GM18861 (cell line): ENCODE results near the gene TUG1.

Source experiments
- ATAC-seq: cut with Tn5 transposase; IDR thresholded peaks from one replicate; pipeline ENCODE4 v1.9.1; 2021; ENCODE audit not compliant: unreplicated experiment

Gene TUG1

DNA sequence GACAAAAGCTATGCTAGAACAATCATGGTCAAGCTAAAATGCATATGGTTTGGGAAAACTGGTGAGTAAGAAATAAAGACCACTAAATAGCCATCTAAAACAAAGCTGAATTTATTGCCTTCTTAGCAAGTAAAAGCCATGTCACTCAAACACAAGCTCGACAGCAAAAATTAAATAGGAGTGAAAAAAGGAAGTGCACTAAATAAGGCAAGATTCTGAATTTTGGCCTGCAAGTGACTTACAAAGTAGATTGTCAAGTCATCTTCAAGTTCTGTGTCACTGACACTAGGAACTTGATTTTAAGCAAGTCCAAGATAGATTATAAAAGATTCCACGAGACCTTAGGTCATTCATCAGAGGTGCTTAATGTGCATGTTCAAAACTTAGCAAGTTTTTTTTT, 27.4 kb downstream of the TUG1 start:
- ATAC-seq: no peak

DNA sequence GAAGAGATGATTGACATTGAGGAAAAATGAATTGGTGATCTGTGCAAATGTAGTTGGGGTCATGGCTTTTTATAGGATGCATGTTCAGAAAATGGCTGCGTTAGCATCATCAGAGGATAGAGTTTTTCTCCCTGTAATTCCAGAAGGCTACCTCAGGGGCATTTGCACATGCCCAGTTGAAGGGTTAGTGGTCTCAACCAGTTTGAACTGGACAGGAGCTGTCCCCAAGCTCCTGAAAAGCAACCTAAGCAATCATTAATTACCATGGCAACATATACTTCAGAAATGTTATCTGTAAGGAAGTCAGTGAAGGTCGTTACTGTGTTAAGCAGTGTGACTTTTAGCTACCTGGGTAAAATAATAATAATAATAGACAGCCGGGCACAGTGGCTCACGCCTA, 29.3 kb downstream of the TUG1 start:
- no peak for ATAC-seq

DNA sequence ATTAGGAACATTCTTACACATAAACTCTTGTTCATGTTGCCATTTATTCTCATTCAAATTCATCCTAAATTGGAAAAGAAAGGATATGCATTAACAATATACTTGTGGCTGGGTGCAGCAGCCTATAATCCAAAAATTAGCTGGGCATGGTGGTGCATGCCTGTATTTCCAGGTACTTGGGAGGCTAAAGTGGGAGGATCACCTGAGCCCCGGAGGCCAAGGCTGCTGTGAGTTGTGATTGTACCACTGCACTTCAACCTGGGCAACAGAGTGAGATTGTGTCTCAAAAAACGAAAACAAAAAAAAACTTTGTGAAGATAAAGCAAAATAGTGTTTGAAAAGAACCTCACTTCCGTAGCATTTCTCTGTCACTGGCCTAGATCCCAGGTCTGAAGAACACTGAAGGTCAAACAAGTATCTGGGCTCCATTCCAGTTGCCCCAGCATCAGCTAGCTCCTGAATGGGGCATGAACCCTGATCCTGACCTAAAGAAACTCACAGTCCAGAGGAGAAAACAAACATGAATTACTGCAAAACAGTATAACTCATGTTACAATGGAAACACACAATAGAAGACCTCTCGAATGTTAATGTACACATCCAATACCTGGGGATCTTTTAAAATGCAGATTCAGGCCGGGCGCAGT, 32.2 kb downstream of the TUG1 start:
- no peak for ATAC-seq

DNA sequence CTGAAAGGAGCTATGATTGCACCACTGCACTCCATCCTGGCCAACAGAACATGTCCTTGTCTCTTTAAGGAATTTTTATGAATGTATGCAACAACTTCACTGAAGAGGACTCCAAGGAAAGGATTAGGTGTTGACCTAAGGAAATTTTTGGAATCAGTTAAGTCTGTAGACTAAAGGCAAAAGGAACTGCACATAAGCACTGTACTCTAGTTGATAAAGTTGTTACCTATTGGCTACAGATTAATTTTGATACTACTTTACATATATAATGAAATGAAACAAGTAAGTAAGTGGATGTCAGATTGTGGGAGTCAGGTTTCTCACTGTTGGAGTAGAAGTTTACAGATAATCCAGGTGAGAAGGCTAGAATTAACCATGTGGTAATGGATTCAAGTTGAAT, 36.5 kb downstream of the TUG1 start:
- ATAC-seq: no peak

DNA sequence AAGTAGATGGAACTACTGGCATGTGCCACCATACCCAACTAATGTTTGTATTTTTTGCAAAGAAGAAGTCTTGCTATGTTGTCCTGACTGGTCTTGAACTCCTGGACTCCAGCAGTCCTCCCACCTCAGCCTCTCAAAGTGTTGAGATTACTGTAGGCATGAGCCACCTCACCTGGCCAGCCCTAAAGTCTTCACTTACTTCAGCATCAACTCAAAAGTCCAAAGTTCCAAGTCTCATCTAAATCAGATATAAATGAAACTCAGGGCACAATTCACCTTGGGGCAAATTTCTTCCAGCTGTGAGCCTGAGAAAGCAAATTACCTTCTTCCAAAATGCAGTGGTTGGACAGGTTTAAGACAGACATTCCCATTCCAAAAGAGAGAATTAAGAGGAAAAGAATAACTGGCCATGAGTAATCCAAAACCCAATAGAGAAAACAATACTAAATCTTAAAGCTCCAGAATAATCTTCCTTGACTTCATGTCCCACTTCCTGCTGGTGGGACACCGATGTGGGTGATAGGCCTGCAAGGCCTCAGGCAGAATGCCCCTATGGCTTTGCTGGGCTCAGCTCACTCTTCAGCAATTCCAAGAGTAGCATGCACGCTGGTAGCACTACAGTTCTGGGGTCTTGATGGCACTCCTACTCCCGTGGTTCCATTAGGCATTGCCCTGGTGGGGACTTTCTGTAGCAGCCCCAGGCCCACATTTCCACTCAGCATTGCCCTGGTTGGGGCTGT, 50.3 kb downstream of the TUG1 start:
- no peak for ATAC-seq

DNA sequence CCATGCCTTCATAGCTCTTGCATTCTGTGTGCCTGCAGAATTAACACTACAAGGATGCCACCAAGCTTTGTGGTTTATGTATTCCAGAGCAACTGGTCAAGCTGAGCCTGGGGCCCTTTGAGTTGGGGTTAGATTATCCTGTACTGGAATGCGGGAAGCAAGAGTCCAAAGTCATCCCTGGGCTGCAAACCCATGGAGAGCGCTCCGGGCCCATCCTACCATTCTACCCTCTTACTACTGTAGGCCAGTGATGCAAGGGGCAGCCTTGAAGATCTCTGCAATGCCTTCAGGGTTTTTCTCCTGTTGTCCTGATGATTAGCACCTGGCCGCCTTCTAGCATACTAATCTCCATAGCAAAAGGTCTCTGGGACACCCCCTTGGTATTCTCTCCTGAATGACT, 51.3 kb downstream of the TUG1 start:
- no peak for ATAC-seq

DNA sequence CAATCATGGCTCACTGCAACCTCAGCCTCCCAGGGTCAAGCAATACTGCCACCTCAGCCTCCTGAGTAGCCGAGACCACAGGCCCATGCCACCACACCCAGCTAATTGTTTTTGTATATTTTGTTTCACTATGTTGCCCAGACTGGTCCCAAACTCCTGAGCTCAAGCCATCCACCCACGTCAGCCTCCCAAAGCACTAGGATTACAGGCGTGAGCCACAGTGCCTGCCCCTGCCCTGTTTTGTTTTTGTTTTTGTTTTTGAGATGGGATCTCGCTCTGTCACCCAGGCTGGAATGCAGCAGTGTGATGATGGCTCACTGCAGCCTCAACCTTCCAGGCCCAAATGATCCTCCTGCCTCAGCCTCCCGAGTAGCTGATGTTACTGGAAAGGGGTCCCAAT, 53.5 kb downstream of the TUG1 start:
- no peak for ATAC-seq
